ENCODE measurements around the gene AP5S1. TPM values are rescaled to one million over a fixed set of nuclear protein-coding genes. Genes with fewer than 3 reads are reported as not detected.

The AP5S1 gene
- total and polyA plus RNA-seq, 2 of the 13 experiments (the other 11 are each of a cell fraction or from before 2014, with no cell fraction given), result 7.9 to 23.2 TPM

DNA sequence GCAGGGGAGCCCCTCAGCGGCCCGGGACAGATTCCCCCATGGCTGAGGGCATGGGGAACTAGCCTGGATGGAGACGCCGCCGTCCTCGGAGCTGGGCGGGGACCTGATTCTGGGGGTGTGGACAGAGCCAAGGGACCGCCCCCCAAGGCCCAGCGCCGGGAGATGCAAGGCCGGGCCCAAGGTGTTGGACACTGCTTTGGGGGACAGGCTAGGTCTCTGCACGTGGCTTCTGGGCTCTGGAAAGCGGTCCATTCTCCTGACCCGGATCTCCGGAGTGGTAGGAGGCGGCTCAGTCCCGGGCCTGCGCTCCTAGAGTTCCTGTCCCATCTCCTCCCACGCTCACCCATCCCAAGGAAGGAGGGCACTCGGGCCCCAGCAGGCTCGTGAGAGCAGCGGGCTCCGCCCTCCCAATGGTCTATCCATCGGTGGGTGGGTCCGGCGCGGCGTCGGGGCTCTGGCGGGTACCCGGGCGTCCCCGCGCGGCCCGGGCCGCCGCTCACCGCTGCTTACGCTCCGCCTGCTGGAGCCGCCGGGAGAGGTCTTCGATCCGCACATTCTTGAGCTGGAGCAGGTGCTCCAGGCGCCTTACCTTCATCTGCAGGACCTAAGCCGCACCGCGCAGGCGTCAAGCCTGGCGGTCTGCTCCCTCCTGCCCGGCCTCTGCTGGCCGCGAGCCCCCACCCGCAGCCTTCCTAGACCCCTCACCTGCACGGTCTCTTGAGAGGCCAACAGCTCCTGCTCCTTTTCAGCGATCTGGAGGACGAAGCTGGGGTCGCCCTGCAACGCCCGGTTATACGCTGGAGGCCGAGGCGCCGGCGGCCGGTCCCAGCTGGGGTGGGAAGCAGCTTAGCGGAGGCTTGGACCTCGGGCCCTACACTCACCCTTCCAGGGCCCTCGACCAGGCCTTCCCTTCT, 42.4 kb upstream of the AP5S1 start (continued):
- TF ChIP-seq, protein P1, sequence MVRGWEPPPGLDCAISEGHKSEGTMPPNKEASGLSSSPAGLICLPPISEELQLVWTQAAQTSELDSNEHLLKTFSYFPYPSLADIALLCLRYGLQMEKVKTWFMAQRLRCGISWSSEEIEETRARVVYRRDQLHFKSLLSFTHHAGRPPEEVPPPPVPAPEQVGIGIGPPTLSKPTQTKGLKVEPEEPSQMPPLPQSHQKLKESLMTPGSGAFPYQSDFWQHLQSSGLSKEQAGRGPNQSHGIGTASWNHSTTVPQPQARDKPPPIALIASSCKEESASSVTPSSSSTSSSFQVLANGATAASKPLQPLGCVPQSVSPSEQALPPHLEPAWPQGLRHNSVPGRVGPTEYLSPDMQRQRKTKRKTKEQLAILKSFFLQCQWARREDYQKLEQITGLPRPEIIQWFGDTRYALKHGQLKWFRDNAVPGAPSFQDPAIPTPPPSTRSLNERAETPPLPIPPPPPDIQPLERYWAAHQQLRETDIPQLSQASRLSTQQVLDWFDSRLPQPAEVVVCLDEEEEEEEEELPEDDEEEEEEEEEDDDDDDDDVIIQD (CRISPR knock-in tag; IDR thresholded peaks at IDR 0.05; ENCODE audit: low read depth), result no peak
- TF ChIP-seq ZNF143 (CRISPR knock-in tag; IDR thresholded peaks at IDR 0.05) (peak; percentile 4; the same call in 1 of the 2 replicates), ZNF331 (CRISPR knock-in tag; IDR thresholded peaks at IDR 0.05) (0 out of 2 replicates have a peak, but pooled peaks have one; percentile 37), ZBTB20 (CRISPR knock-in tag; IDR thresholded peaks at IDR 0.05; ENCODE audit: borderline replicate concordance, low read depth) (no peak), LCORL (IDR thresholded peaks at IDR 0.05) (no peak), LCORL (CRISPR knock-in tag; IDR thresholded peaks at IDR 0.05) (peak; percentile 24; the same call in 1 of the 2 replicates)
- TF ChIP-seq, protein P2, sequence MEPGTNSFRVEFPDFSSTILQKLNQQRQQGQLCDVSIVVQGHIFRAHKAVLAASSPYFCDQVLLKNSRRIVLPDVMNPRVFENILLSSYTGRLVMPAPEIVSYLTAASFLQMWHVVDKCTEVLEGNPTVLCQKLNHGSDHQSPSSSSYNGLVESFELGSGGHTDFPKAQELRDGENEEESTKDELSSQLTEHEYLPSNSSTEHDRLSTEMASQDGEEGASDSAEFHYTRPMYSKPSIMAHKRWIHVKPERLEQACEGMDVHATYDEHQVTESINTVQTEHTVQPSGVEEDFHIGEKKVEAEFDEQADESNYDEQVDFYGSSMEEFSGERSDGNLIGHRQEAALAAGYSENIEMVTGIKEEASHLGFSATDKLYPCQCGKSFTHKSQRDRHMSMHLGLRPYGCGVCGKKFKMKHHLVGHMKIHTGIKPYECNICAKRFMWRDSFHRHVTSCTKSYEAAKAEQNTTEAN (CRISPR knock-in tag; conservative IDR thresholded peaks at IDR 0.05), result no peak
- TF ChIP-seq, protein P3, sequence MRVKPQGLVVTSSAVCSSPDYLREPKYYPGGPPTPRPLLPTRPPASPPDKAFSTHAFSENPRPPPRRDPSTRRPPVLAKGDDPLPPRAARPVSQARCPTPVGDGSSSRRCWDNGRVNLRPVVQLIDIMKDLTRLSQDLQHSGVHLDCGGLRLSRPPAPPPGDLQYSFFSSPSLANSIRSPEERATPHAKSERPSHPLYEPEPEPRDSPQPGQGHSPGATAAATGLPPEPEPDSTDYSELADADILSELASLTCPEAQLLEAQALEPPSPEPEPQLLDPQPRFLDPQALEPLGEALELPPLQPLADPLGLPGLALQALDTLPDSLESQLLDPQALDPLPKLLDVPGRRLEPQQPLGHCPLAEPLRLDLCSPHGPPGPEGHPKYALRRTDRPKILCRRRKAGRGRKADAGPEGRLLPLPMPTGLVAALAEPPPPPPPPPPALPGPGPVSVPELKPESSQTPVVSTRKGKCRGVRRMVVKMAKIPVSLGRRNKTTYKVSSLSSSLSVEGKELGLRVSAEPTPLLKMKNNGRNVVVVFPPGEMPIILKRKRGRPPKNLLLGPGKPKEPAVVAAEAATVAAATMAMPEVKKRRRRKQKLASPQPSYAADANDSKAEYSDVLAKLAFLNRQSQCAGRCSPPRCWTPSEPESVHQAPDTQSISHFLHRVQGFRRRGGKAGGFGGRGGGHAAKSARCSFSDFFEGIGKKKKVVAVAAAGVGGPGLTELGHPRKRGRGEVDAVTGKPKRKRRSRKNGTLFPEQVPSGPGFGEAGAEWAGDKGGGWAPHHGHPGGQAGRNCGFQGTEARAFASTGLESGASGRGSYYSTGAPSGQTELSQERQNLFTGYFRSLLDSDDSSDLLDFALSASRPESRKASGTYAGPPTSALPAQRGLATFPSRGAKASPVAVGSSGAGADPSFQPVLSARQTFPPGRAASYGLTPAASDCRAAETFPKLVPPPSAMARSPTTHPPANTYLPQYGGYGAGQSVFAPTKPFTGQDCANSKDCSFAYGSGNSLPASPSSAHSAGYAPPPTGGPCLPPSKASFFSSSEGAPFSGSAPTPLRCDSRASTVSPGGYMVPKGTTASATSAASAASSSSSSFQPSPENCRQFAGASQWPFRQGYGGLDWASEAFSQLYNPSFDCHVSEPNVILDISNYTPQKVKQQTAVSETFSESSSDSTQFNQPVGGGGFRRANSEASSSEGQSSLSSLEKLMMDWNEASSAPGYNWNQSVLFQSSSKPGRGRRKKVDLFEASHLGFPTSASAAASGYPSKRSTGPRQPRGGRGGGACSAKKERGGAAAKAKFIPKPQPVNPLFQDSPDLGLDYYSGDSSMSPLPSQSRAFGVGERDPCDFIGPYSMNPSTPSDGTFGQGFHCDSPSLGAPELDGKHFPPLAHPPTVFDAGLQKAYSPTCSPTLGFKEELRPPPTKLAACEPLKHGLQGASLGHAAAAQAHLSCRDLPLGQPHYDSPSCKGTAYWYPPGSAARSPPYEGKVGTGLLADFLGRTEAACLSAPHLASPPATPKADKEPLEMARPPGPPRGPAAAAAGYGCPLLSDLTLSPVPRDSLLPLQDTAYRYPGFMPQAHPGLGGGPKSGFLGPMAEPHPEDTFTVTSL (CRISPR knock-in tag; IDR thresholded peaks at IDR 0.05; ENCODE audit: borderline replicate concordance), result no peak
- TF ChIP-seq, protein P4, sequence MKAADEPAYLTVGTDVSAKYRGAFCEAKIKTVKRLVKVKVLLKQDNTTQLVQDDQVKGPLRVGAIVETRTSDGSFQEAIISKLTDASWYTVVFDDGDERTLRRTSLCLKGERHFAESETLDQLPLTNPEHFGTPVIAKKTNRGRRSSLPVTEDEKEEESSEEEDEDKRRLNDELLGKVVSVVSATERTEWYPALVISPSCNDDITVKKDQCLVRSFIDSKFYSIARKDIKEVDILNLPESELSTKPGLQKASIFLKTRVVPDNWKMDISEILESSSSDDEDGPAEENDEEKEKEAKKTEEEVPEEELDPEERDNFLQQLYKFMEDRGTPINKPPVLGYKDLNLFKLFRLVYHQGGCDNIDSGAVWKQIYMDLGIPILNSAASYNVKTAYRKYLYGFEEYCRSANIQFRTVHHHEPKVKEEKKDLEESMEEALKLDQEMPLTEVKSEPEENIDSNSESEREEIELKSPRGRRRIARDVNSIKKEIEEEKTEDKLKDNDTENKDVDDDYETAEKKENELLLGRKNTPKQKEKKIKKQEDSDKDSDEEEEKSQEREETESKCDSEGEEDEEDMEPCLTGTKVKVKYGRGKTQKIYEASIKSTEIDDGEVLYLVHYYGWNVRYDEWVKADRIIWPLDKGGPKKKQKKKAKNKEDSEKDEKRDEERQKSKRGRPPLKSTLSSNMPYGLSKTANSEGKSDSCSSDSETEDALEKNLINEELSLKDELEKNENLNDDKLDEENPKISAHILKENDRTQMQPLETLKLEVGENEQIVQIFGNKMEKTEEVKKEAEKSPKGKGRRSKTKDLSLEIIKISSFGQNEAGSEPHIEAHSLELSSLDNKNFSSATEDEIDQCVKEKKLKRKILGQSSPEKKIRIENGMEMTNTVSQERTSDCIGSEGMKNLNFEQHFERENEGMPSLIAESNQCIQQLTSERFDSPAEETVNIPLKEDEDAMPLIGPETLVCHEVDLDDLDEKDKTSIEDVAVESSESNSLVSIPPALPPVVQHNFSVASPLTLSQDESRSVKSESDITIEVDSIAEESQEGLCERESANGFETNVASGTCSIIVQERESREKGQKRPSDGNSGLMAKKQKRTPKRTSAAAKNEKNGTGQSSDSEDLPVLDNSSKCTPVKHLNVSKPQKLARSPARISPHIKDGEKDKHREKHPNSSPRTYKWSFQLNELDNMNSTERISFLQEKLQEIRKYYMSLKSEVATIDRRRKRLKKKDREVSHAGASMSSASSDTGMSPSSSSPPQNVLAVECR (CRISPR knock-in tag; IDR thresholded peaks at IDR 0.05; ENCODE audit: borderline replicate concordance), result peak; percentile 49; the same call in 1 of the 2 replicates

All from HepG2 (cell line).